Measurements from ENCODE around the gene UNCX.
"Not testable (repeated sequence)": the region's sequence is repeated elsewhere in the genome, so short reads cannot be mapped to it uniquely, and the experiment has no call there.

UNCX gene

DNA sequence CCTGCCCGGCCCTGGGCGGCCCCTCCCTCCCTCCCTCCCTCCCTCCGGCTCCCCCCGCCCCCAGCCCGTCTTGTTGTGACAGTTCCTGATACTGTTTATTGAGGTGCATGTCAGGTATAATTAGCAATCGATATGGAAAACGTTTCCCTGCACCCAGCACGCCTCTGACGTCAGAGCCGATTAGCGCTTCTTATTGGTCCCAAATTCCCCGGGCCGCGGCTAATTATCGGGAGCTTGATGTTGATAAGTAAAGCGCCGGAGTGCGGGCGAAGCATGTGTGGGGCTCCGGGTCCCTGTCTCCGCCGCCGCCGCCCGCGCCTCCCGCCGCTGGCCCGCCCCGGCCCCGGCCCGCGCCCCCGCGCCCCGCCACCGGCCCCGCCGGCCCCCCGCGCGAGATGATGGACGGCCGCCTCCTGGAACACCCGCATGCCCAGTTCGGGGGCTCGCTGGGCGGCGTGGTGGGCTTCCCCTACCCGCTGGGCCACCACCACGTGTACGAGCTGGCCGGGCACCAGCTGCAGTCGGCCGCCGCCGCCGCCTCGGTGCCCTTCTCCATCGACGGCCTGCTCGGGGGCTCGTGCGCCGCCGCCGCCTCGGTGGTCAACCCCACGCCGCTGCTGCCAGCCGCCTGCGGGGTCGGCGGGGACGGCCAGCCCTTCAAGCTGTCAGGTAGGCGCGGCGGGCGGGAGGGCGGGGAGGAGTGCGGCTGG lies at the start of gene UNCX:
UNCX (plus strand) TSS at position 250 of the 710 bp plus-strand sequence; CDS start at position 396, 146 bp downstream.
- DNase-seq, result no peak

GRCh38 chr7:1187127-1187526 lies 45.5 kb upstream of the UNCX start:
- no peak for DNase-seq

- no peak for DNase-seq
Measured at GRCh38 chr7:1188720-1189294, 43.9 kb upstream of the UNCX start.

- no peak for DNase-seq
Measured at GRCh38 chr7:1189986-1190772, 42.5 kb upstream of the UNCX start.

GRCh38 chr7:1192171-1192676 lies 40.4 kb upstream of the UNCX start:
- DNase-seq, result no peak

GRCh38 chr7:1193593-1194424 lies 38.9 kb upstream of the UNCX start:
- peak; percentile 18 to 28 for DNase-seq

DNA sequence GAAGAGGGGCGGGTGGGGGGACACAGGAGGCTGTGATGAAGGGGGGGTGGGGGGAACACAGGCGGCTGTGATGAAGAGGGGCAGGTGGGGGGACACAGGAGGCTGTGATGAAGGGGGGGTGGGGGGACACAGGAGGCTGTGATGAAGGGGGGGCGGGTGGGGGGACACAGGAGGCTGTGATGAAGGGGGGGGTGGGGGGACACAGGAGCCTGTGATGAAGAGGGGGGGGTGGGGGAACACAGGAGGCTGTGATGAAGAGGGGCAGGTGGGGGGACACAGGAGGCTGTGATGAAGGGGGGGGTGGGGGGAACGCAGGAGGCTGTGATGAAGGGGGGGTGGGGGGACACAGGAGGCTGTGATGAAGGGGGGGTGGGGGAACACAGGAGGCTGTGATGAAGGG lies 36.2 kb upstream of the UNCX start:
- DNase-seq, result not testable (repeated sequence)

DNA sequence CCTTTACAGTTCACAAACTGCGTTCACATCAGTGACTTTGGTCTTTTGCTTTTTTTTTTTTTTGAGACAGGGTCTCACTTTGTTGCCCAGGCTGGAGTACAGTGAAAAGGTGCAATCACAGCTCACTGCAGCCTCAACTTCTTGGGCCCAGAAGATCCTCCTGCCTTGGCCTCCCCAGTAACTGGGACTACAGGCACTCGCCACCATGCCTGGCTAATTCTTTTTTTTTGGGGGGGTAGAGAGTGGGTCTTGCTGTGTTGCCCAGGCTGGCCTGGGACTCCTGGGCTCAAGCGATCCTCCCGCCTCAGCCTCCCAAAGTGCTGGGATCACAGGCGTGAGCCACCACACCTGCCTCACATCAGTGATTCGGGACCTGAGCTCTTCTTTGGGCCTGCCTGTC lies 35.7 kb upstream of the UNCX start:
- no peak for DNase-seq

DNA sequence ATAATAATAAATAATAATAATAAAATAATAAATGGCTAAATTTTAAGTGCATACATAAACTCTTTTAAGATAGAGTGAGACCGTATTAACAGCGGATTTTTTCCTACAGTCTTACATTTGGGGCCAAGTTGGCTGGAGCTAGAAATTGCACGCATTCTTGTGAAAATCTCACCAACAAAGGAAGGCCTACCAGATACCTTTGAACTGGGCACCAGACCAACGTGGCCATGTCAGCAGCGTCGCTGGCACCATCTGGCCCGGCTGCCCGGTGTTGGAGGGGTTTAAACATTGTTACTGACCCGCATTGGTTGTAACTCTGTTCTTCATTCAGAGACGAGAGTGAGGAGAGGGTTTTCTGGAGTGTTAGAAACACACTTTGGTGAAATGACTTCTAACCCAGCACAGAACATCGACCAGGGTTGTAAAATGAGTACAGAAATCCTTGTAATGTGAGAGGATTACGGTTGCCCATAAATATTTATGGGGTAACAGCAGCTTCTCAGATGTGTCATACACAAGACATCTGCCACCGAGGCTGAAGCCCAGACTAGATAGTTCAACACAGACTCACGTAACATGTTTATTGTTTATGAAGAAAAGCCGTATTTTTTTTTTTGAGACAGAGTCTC lies 34.6 kb upstream of the UNCX start:
- DNase-seq, result no peak

DNA sequence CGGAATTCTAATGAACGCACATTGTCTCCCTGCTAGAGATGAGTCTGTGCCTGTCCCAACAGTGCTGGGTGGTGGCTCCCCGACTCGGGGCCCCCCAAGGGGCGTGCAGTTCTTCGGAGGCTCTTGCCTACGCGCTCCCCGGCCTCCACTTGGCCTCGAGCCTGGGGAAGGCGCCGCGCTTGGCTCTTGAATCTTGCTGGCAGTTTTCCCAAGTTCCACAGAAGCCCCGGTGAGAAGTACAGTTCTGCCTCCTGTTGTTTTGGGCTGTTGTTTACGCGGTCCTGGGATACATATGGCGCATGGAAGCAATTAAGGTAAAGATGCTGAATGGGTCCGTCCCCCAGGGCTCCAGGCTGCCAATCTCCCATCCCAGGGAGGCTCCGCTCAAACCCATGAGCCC lies 32.6 kb upstream of the UNCX start:
- no peak for DNase-seq

GRCh38 chr7:1201916-1202315 lies 30.8 kb upstream of the UNCX start:
- DNase-seq, result no peak

DNA sequence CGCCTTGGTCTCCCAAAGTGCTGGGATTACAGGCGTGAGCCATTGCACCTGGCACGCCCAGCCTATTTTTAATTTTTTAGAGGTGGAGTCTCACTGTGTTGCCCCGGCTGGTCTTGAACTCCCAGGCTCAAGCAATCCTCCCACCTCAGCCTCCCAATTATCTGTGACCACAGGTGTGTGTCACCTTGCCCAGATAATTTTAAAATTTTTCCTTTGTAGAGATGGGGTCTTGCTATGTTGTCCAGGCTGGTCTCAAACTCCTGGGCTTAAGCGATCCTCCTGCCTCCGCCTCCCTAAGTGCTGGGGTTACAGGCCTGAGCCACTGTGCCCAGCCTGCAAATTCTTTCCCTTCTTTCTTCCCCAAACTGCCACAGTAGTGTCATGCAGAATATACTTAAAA lies 29.8 kb upstream of the UNCX start:
- not testable (repeated sequence) for DNase-seq

DNA sequence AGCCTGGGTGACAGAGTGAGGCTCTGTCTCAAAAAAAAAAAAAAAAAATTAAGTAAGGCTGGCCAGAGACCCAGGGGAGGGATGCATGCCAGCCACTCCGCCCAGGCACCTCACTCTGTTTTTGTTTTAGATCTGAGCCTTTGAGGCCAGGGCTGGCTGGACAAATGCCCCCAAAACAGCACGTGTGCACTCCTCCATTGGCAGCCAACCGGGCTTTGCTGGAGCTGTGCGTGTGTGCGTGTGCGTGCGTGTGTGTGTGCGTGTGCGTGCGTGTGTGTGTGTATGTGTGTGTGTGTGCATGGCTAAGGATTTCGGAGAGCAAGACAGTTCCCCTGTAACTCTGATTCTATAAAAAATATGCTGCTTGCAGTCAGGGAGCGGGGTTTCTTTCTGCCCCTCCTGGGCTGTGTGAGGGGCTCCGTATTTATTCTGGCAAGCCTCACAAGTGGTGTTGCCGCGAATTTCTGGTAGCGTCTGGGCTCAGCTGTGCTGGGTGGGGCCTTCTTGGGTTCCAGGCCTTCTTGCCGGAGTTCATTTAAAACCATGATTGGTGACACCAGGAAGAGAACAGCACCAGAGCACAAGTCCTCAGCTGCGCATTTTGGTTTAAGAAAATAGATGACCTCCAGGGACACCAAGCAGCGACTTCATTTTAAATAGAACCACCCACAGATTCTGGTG lies 28.1 kb upstream of the UNCX start:
- no peak for DNase-seq

DNA sequence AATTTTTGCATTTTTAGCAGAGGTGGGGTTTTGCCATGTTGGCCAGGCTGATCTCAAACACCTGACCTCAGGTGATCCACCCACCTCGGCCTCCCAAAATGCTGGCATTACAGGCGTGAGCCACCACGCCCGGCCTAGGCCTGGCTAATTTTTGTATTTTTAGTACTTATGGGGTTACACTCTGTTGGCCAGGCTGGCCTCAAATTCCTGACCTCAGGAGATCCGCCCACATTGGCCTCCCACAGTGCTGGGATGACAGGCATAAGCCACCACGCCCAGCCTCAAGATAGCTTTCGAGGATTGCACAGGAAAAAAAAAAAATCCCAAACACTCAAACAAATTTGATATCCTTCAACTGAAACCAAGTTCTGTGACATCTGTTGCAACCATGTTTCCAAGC lies 26.9 kb upstream of the UNCX start:
- DNase-seq, result not testable (repeated sequence)

GRCh38 chr7:1209097-1209496 lies 23.6 kb upstream of the UNCX start:
- no peak for DNase-seq

GRCh38 chr7:1210321-1210978 lies 22.2 kb upstream of the UNCX start:
- no peak for DNase-seq

DNA sequence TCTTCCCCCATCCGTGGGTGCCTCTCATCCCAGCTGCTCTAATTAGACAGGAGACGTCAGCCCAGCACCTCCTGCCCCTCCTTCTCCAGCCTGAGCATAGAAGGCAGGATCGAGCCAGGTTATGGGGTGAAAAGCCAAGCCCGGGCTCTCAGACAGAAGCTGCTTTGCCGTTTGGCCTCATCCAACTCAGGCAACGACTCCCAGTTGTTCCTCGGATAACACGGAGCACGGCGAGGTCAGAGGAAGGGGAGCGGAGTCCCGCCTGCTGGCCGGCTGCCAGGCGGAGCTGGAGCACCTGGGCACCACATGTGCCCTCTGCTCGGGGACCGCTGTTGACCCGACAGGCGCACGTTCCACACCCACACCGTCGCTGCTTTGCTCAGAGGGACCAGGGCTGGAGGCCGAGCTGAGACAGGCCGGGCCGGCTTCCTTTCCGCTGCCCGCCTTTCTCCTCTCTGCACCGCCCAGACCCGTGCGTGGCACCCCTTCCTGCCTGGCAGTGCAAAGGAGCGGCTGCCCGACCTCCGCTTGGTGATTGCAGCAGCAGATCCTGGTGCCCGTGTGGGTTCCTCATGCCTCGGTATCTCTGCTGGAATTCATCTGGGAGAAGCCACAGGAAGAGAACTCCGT lies 21.6 kb upstream of the UNCX start:
- DNase-seq, result no peak

DNA sequence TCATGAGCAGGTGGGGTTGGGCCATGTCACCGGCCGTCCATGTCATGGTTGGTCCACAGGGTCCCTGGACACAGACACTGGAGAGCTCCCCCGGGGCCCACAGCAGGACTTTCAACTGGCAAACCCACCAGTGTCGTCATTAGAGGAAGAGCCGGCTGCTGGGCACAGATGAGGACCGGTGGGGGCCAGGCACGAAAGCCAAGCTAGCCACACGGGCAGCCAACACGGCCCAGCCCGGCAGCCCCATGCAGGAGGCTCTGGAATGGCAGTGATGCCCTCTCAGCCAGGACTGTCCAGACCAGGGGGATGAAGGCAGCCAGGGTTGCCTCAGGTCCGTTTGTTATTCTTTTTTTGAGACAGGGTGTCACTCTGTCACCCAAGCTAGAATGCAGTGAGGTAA lies 21.1 kb upstream of the UNCX start:
- no peak for DNase-seq

- DNase-seq, result not testable (repeated sequence)
Measured at GRCh38 chr7:1212025-1212424, 20.6 kb upstream of the UNCX start.

GRCh38 chr7:1214516-1214915 lies 18.2 kb upstream of the UNCX start:
- no peak for DNase-seq

Measured in stimulated activated CD4-positive, alpha-beta T cell treated with anti-CD3 and anti-CD28 coated beads, Interleukin-4, amount 100 ng/mL, for 4 hours (primary cell).